Ishikawa (cell line): Measurements from ENCODE around the gene HOXC6.

Experiments
- CEBPB ChIP-seq: IDR thresholded peaks from 2 replicates; pipeline ENCODE4 v1.6.1; 2012
- CREB1 ChIP-seq: IDR thresholded peaks from 2 replicates; pipeline ENCODE4 v1.6.1; 2012; ENCODE audit warnings: low read depth
- EGR1 ChIP-seq: IDR thresholded peaks from 2 replicates; pipeline ENCODE4 v1.6.1; 2012
- EP300 ChIP-seq: IDR thresholded peaks from 2 replicates; pipeline ENCODE4 v1.6.1; 2012; ENCODE audit warnings: borderline replicate concordance
- FOXM1 ChIP-seq: IDR thresholded peaks from 2 replicates; pipeline ENCODE4 v1.6.1; 2012; ENCODE audit warnings: low read depth, borderline replicate concordance
- MAX ChIP-seq: IDR thresholded peaks from 2 replicates; pipeline ENCODE4 v1.6.1; 2012
- RAD21 ChIP-seq: IDR thresholded peaks from 2 replicates; pipeline ENCODE4 v1.6.1; 2012; ENCODE audit warnings: low read depth
- REST ChIP-seq: IDR thresholded peaks from 2 replicates; pipeline ENCODE4 v1.6.1; 2012; ENCODE audit warnings: low read depth, mild to moderate bottlenecking
- TAF1 ChIP-seq: IDR thresholded peaks from 2 replicates; pipeline ENCODE4 v1.6.1; 2012; ENCODE audit warnings: low read depth, mild to moderate bottlenecking
- TCF12 ChIP-seq: IDR thresholded peaks from 2 replicates; pipeline ENCODE4 v1.6.1; 2012; ENCODE audit warnings: low read depth
- YY1 ChIP-seq: IDR thresholded peaks from 2 replicates; pipeline ENCODE4 v1.6.1; 2012; ENCODE audit warnings: low read depth
- TF ChIP-seq, protein P1 (sequence below): IDR thresholded peaks from 2 replicates; pipeline ENCODE4 v1.6.1; 2012

GRCh38 chr12:53980802-53981496, 47.3 kb upstream of the HOXC6 start:
- TF ChIP-seq MAX (no peak), EGR1 (no peak), FOXM1 (no peak), REST (no peak), EP300 (no peak), TCF12 (no peak), CEBPB (no peak), TAF1 (no peak), CREB1 (no peak), YY1 (no peak), RAD21 (no peak)
- TF ChIP-seq, protein P1, sequence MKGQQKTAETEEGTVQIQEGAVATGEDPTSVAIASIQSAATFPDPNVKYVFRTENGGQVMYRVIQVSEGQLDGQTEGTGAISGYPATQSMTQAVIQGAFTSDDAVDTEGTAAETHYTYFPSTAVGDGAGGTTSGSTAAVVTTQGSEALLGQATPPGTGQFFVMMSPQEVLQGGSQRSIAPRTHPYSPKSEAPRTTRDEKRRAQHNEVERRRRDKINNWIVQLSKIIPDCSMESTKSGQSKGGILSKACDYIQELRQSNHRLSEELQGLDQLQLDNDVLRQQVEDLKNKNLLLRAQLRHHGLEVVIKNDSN = no peak
